ENCODE data around the gene DNAJC8. TPM values are rescaled to one million over a fixed set of nuclear protein-coding genes. Genes with fewer than 3 reads are reported as not detected.

The DNAJC8 gene
- total RNA-seq, 1 donor from 2014 or later: 132 TPM

GRCh38 chr1:28171246-28171645 is 61.6 kb downstream of the DNAJC8 start:
- no peaks in the 10 kb centered on the region for H3K4me1 Mint-ChIP-seq
- H3K9me3 Mint-ChIP-seq: no peaks in the 10 kb centered on the region
- no peak for DNase-seq (ENCODE audit: low read depth, low spot score)
- H3K4me3 Mint-ChIP-seq: no peak overlapping the region
- H3K27ac Mint-ChIP-seq (ENCODE audit: unreplicated experiment): no peak overlapping the region
- no peak for TF ChIP-seq CTCF (conservative IDR thresholded peaks at IDR 0.05)
- no peaks in the 10 kb centered on the region for H3K27me3 Mint-ChIP-seq (ENCODE audit: low read depth)
- no peaks in the 10 kb centered on the region for H3K36me3 Mint-ChIP-seq (ENCODE audit: low read depth)

GRCh38 chr1:28170001-28170596 is 62.7 kb downstream of the DNAJC8 start:
- Mint-ChIP-seq H3K27ac (ENCODE audit: unreplicated experiment) (no peak overlapping the region), H3K27me3 (ENCODE audit: low read depth) (no peaks in the 10 kb centered on the region), H3K4me1 (no peaks in the 10 kb centered on the region), H3K36me3 (ENCODE audit: low read depth) (no peaks in the 10 kb centered on the region), H3K9me3 (peaks cover 3% of the 10 kb centered on the region), H3K4me3 (no peak overlapping the region)
- TF ChIP-seq CTCF (conservative IDR thresholded peaks at IDR 0.05): no peak
- no peak for DNase-seq (ENCODE audit: low read depth, low spot score)

- Mint-ChIP-seq H3K27ac (ENCODE audit: unreplicated experiment) (no peak overlapping the region), H3K4me3 (no peak overlapping the region), H3K27me3 (ENCODE audit: low read depth) (no peaks in the 10 kb centered on the region), H3K9me3 (peaks cover 3% of the 10 kb centered on the region), H3K4me1 (peaks cover 10% of the 10 kb centered on the region), H3K36me3 (ENCODE audit: low read depth) (no peaks in the 10 kb centered on the region)
- TF ChIP-seq CTCF (conservative IDR thresholded peaks at IDR 0.05): no peak
- DNase-seq (ENCODE audit: low read depth, low spot score): no peak
Measured at GRCh38 chr1:28163496-28164161, 69.2 kb downstream of the DNAJC8 start.

GRCh38 chr1:28162151-28162550 is 70.7 kb downstream of the DNAJC8 start:
- Mint-ChIP-seq H3K27me3 (ENCODE audit: low read depth) (no peaks in the 10 kb centered on the region), H3K27ac (ENCODE audit: unreplicated experiment) (peak overlapping the region; percentile 94), H3K36me3 (ENCODE audit: low read depth) (no peaks in the 10 kb centered on the region), H3K4me3 (no peak overlapping the region), H3K9me3 (peaks cover 3% of the 10 kb centered on the region), H3K4me1 (peaks cover 10% of the 10 kb centered on the region)
- no peak for DNase-seq (ENCODE audit: low read depth, low spot score)
- no peak for TF ChIP-seq CTCF (conservative IDR thresholded peaks at IDR 0.05)

GRCh38 chr1:28161751-28162150 is 71.1 kb downstream of the DNAJC8 start:
- TF ChIP-seq CTCF (conservative IDR thresholded peaks at IDR 0.05): no peak
- peak overlapping the region; percentile 94 for H3K27ac Mint-ChIP-seq (ENCODE audit: unreplicated experiment)
- no peaks in the 10 kb centered on the region for H3K36me3 Mint-ChIP-seq (ENCODE audit: low read depth)
- DNase-seq (ENCODE audit: low read depth, low spot score): no peak
- H3K4me3 Mint-ChIP-seq: no peak overlapping the region
- H3K27me3 Mint-ChIP-seq (ENCODE audit: low read depth): no peaks in the 10 kb centered on the region
- H3K4me1 Mint-ChIP-seq: peaks cover 10% of the 10 kb centered on the region
- H3K9me3 Mint-ChIP-seq: peaks cover 3% of the 10 kb centered on the region

Data from neural crest cell (in vitro differentiated cells).